SU-DHL-6 (cell line): ENCODE measurements around the gene KCNN3.

Source experiments
- CTCF ChIP-seq: fragments of 200-600 bp; sonication (generic); IDR thresholded peaks from one replicate; pipeline ENCODE4 v1.5.1; 2017; ENCODE audit warnings: antibody characterized with exemption, mild to moderate bottlenecking, low read length, moderate library complexity; ENCODE audit not compliant: insufficient read depth, poor library complexity, severe bottlenecking
- EZH2phosphoT487 ChIP-seq: fragments of 200-600 bp; sonication (generic), shearing (Covaris generic); conservative IDR thresholded peaks from 2 replicates; pipeline ENCODE4 v1.6.1; 2018; ENCODE audit warnings: mild to moderate bottlenecking, antibody characterized with exemption, low read length, moderate library complexity, mixed read lengths

GRCh38 chr1:154845174-154845573 is 24.9 kb downstream of the KCNN3 start:
- no peak for TF ChIP-seq EZH2phosphoT487
- TF ChIP-seq CTCF, result no peak
